GM12878 (cell line): ENCODE results near the gene POLR2B. TPM values are rescaled to one million over a fixed set of nuclear protein-coding genes. Genes with fewer than 3 reads are reported as not detected.

Source experiments
- ATAC-seq: fragments of 200-7000 bp; cut with Tn5 transposase; 3 replicates; pipeline ENCODE4 v1.9.1; 2020; ENCODE audit warnings: mild to moderate bottlenecking, moderate library complexity
- BruUV-seq: library from RNA; stranded (reverse); fragments of 400-500 nt; replicated peaks from 2 replicates; lab custom pipeline; 2021; lab: Mats Ljungman, UMichigan
- CTCF ChIA-PET: fragments of 300-600 bp; sonication (Branson Sonifier 250); formaldehyde crosslinking; extraction: SDS; loops from one replicate; lab custom pipeline; 2021; ENCODE audit warnings: inconsistent platforms; lab: Yijun Ruan, JAX
- POLR2A ChIA-PET: fragments of 350-600 bp; formaldehyde crosslinking; extraction: SDS; loops from one replicate; lab custom pipeline; 2021; ENCODE audit warnings: inconsistent platforms; lab: Charles Lee
- RAD21 ChIA-PET: fragments of 300-600 bp; sonication (Branson Sonifier 250); formaldehyde crosslinking; loops from one replicate; lab custom pipeline; 2023; ENCODE audit warnings: antibody characterized with exemption; ENCODE audit not compliant: unreplicated experiment; lab: Charles Lee
- SMC1A ChIA-PET: fragments of 300-600 bp; sonication (Branson Sonifier 250); formaldehyde crosslinking; loops from one replicate; lab custom pipeline; 2023; ENCODE audit not compliant: unreplicated experiment, uncharacterized antibody; lab: Charles Lee
- DNase-seq: peaks from one replicate; pipeline ENCODE4 v3.0.0-alpha.2; 2011; ENCODE audit warnings: low read depth, low spot score
- FAIRE-seq: peaks from 3 replicates; lab custom pipeline; 2011; peaks lifted over from hg19 to GRCh38; lab: Jason Lieb, UNC
- H2AFZ ChIP-seq: 2 replicates; pipeline ENCODE4 v1.6.0; 2011; ENCODE audit warnings: low read depth, low read length, control low read depth; ENCODE audit not compliant: control insufficient read depth
- H3K27ac ChIP-seq: 2 replicates; pipeline ENCODE4 v1.5.1; 2011; ENCODE audit warnings: control low read depth; ENCODE audit not compliant: control insufficient read depth, insufficient read depth
- H3K27me3 ChIP-seq, 2 experiments: replicated peaks in 1 of 2; 2 replicates each; pipeline versions ENCODE4 v1.6.0 to v1.6.1; 2011; ENCODE audit warnings: low read length in 1 of 2; ENCODE audit not compliant: control insufficient read depth in 2 of 2, insufficient read depth in 2 of 2
- H3K36me3 ChIP-seq, 2 experiments: 2 replicates each; pipeline ENCODE4 v1.5.1; 2011; ENCODE audit warnings: low read length in 1 of 2; ENCODE audit not compliant: control insufficient read depth in 2 of 2, insufficient read depth in 2 of 2
- H3K4me1 ChIP-seq: 2 replicates; pipeline ENCODE4 v1.6.1; 2011; ENCODE audit warnings: mild to moderate bottlenecking, low read length, moderate library complexity, mixed read lengths; ENCODE audit not compliant: control insufficient read depth, insufficient read depth
- H3K4me2 ChIP-seq: 2 replicates; pipeline ENCODE4 v1.6.0; 2011; ENCODE audit warnings: control low read depth; ENCODE audit not compliant: control insufficient read depth, insufficient read depth
- H3K4me3 ChIP-seq: fragments of 200-600 bp; sonication (generic); 2 replicates; pipeline ENCODE4 v1.5.1; 2016
- H3K79me2 ChIP-seq: 2 replicates; pipeline ENCODE4 v1.6.0; 2011; ENCODE audit warnings: low read length; ENCODE audit not compliant: control insufficient read depth, insufficient read depth
- H3K9ac ChIP-seq: 2 replicates; pipeline ENCODE4 v1.8.0; 2011; ENCODE audit warnings: low read length, control low read depth, mixed read lengths; ENCODE audit not compliant: control insufficient read depth, insufficient read depth
- H3K9me3 ChIP-seq: replicated peaks from 3 replicates; pipeline ENCODE4 v1.5.1; 2011; ENCODE audit warnings: mild to moderate bottlenecking, low read length; ENCODE audit not compliant: control insufficient read depth, insufficient read depth
- H4K20me1 ChIP-seq: 2 replicates; pipeline ENCODE4 v1.6.0; 2011; ENCODE audit not compliant: control insufficient read depth, insufficient read depth
- CHD2 ChIP-seq: IDR thresholded peaks from 2 replicates; pipeline ENCODE4 v1.6.1; 2011; ENCODE audit warnings: low read depth, low read length, improper control_type of control experiment, borderline replicate concordance
- EED ChIP-seq: sonication (generic); IDR thresholded peaks from 2 replicates; pipeline ENCODE4 v1.6.1; 2016; ENCODE audit warnings: antibody characterized with exemption, low read depth
- FOS ChIP-seq: IDR thresholded peaks from 3 replicates; pipeline ENCODE4 v1.6.1; 2011; ENCODE audit warnings: borderline replicate concordance; ENCODE audit not compliant: insufficient read length; ENCODE audit errors: extremely low read depth
- HDAC6 ChIP-seq: fragments of 200-600 bp; sonication (generic); IDR thresholded peaks from one replicate; pipeline ENCODE4 v1.8.0; 2017; ENCODE audit warnings: antibody characterized with exemption; ENCODE audit not compliant: unreplicated experiment
- HDGF ChIP-seq: fragments of 450-650 bp; IDR thresholded peaks from 2 replicates; pipeline ENCODE4 v1.6.1; 2016; ENCODE audit warnings: antibody characterized with exemption
- JUNB ChIP-seq: IDR thresholded peaks from 2 replicates; pipeline ENCODE4 v1.6.1; 2016; ENCODE audit warnings: antibody characterized with exemption, mild to moderate bottlenecking
- KLF5 ChIP-seq: fragments of 450-650 bp; IDR thresholded peaks from 2 replicates; pipeline ENCODE4 v1.6.1; 2014; ENCODE audit warnings: mild to moderate bottlenecking; ENCODE audit not compliant: partially characterized antibody
- NFXL1 ChIP-seq: fragments of 450-650 bp; IDR thresholded peaks from 2 replicates; pipeline ENCODE4 v1.6.1; 2017; ENCODE audit warnings: antibody characterized with exemption, mild to moderate bottlenecking, borderline replicate concordance
- NFYB ChIP-seq: IDR thresholded peaks from 2 replicates; pipeline ENCODE4 v1.6.1; 2011; ENCODE audit warnings: low read depth, mild to moderate bottlenecking, low read length, improper control_type of control experiment, moderate library complexity; ENCODE audit not compliant: insufficient read depth
- RAD21 ChIP-seq: IDR thresholded peaks from 2 replicates; pipeline ENCODE4 v1.6.1; 2011; ENCODE audit warnings: mild to moderate bottlenecking, low read depth, low read length, moderate library complexity; ENCODE audit not compliant: insufficient read depth
- SMC3 ChIP-seq: IDR thresholded peaks from 2 replicates; pipeline ENCODE4 v1.6.1; 2011; ENCODE audit warnings: low read length, improper control_type of control experiment, borderline replicate concordance
- SREBF1 ChIP-seq: IDR thresholded peaks from 2 replicates; pipeline ENCODE4 v1.6.1; 2012; ENCODE audit warnings: mild to moderate bottlenecking, low read length
- TCF7 ChIP-seq: IDR thresholded peaks from 2 replicates; pipeline ENCODE4 v1.6.1; 2014; ENCODE audit warnings: antibody characterized with exemption, borderline replicate concordance
- ZNF207 ChIP-seq: fragments of 450-650 bp; IDR thresholded peaks from 2 replicates; pipeline ENCODE4 v1.6.1; 2014; ENCODE audit warnings: antibody characterized with exemption, mild to moderate bottlenecking, borderline replicate concordance
- ZNF24 ChIP-seq: fragments of 450-650 bp; IDR thresholded peaks from 2 replicates; pipeline ENCODE4 v1.6.1; 2017; ENCODE audit warnings: antibody characterized with exemption, mild to moderate bottlenecking
- ZNF622 ChIP-seq: fragments of 450-650 bp; IDR thresholded peaks from 2 replicates; pipeline ENCODE4 v1.6.1; 2017; ENCODE audit warnings: mild to moderate bottlenecking, inconsistent platforms
- WGBS: methylation state at CpG from one replicate; pipeline ENCODE4 v1.1.6; 2016; ENCODE audit warnings: low lambda C conversion rate; ENCODE audit not compliant: insufficient replicate concordance, insufficient coverage; ENCODE audit errors: missing lambda C conversion rate; 5-methylcytosine and 5-hydroxymethylcytosine counted together
- in situ Hi-C: fragments of 300-500 bp; cut with MboI; formaldehyde crosslinking; loops from 9 replicates; pipeline ENCODE4 v1.14.3; 2018; ENCODE audit warnings: mixed read lengths
- intact Hi-C: fragments of 100-400 bp; cut with micrococcal nuclease; formaldehyde crosslinking; loops from one replicate; pipeline ENCODE4 v1.14.2; 2022; ENCODE audit not compliant: unreplicated experiment
- polyA plus RNA-seq, 11 experiments: library from polyadenylated mRNA; depleted of rRNA in 4 of 11; unstranded in 6 of 11; stranded (reverse) in 5 of 11; fragments of >200 nt; fragmentation: Nextera tagmentation in 4 of 11; fragmentation: Illumina TruSeq in 1 of 11; extraction: Ambion mirVana in 4 of 11; extraction: Trizol in 1 of 11; gene quantifications; 1 replicate in 1 of 11; 2 replicates in 10 of 11; pipeline versions ENCODE4 v1.2.1 to v1.2.3, GENCODE V29; 2011 to 2016; ENCODE audit warnings: inconsistent platforms in 2 of 11, missing spikeins in 2 of 11, low read depth in 1 of 11
- total RNA-seq, 4 experiments: library from RNA; depleted of rRNA in 3 of 4; stranded (reverse); fragments of >200 nt in 3 of 4; fragmentation: Illumina TruSeq in 1 of 4; extraction: Trizol in 1 of 4; gene quantifications; 2 replicates each; pipeline versions ENCODE4 v1.2.1 to v1.2.3, GENCODE V29; 2013 to 2021
- TF ChIP-seq, protein P1 (sequence below): IDR thresholded peaks from 2 replicates; pipeline ENCODE4 v1.6.1; 2011; ENCODE audit warnings: mild to moderate bottlenecking, low read depth, low read length, moderate library complexity; ENCODE audit not compliant: insufficient replicate concordance
- TF ChIP-seq, protein P2 (sequence below): fragments of 450-650 bp; IDR thresholded peaks from 2 replicates; pipeline ENCODE4 v1.6.1; 2014; ENCODE audit warnings: mild to moderate bottlenecking
- TF ChIP-seq, protein P3 (sequence below), 3 experiments: IDR thresholded peaks in 2 of 3; conservative IDR thresholded peaks in 1 of 3; 2 replicates each; pipeline ENCODE4 v1.5.1; 2011; ENCODE audit warnings: low read depth in 3 of 3, low read length in 3 of 3, mild to moderate bottlenecking in 3 of 3, control low read depth in 2 of 3, moderate library complexity in 2 of 3, inconsistent platforms in 1 of 3, mixed read lengths in 1 of 3; ENCODE audit not compliant: control insufficient read depth in 2 of 3, insufficient read depth in 1 of 3; ENCODE audit errors: extremely low read depth in 1 of 3

The POLR2B gene
- total and polyA plus RNA-seq, 10 of the 15 experiments (the other 5 are each of a cell fraction or from before 2014, with no cell fraction given), result 46.0 to 183 (median 99.2) TPM

DNA sequence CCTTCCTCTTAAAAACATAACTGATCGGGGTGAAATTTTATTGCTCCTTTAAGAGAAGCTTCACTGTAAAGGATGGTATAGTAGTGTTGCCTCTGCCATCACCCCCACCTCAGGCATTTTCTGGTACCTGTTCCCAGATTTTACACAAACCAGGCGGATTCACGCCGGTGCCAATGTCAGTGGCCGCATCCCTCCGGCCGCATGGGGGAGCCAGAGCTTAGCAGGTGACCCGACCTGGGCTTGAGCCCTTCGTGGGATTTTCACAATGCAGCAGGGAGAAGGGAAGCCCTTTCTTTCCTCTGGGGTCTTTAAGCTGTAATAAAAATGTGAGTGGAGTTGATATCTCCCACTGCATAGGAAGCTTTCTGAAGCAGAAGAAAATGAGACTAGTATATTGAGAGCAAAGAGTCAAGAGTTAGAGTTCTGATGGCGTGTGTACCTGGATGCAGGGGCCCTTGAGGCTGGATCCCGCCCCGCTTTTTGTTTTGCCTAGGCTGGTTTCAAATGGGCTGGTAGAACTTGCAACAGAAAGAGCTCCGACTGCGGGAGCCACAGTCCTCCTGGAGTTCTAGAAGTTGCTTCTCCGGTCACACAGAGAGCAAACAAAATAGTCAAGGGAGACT is 59.4 kb downstream of the POLR2B start:
- CTCF ChIA-PET, result interaction anchor here (0.9 to 1.8 kb wide), 6 partner anchors 9 to 321 kb away, joined by 3 to 5 read pairs (median 3); no protein-coding TSS in a partner anchor

More for the DNA sequence above, 59.4 kb downstream of the POLR2B start:
- Histone ChIP-seq H3K36me3 (no peaks in the 10 kb centered on the region), H3K4me1 (no peaks in the 10 kb centered on the region), H3K79me2 (no peaks in the 10 kb centered on the region), H2AFZ (no peak overlapping the region), H3K4me2 (no peak overlapping the region), H3K9me3 (no peaks in the 10 kb centered on the region), H3K4me3 (no peak overlapping the region), H3K9ac (no peak overlapping the region), H4K20me1 (no peaks in the 10 kb centered on the region), H3K27me3 (no peaks in the 10 kb centered on the region), H3K27ac (no peak overlapping the region)
- ChIA-PET RAD21 (interaction anchor here (1.6 kb wide), 1 partner anchor 125 kb away, joined by 4 read pairs; no protein-coding TSS in a partner anchor), POLR2A (no interaction called here), SMC1A (no interaction called here)
- DNase-seq (no peak), ATAC-seq (peak; percentile 83), FAIRE-seq (no peak)
- intact Hi-C loops, result no loop called here
- TF ChIP-seq SREBF1 (no peak), TCF7 (no peak), HDAC6 (no peak), ZNF207 (no peak), HDGF (no peak), NFYB (no peak), ZNF24 (no peak), SMC3 (0 out of 2 replicates have a peak, but pooled peaks have one; percentile 24), ZNF622 (no peak), CHD2 (no peak), JUNB (no peak), NFXL1 (no peak), RAD21 (peak; percentile 59), FOS (no peak), EED (no peak), KLF5 (no peak)
- TF ChIP-seq, protein P1, sequence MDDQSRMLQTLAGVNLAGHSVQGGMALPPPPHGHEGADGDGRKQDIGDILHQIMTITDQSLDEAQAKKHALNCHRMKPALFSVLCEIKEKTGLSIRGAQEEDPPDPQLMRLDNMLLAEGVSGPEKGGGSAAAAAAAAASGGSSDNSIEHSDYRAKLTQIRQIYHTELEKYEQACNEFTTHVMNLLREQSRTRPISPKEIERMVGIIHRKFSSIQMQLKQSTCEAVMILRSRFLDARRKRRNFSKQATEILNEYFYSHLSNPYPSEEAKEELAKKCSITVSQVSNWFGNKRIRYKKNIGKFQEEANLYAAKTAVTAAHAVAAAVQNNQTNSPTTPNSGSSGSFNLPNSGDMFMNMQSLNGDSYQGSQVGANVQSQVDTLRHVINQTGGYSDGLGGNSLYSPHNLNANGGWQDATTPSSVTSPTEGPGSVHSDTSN, result no peak
- TF ChIP-seq, protein P2, sequence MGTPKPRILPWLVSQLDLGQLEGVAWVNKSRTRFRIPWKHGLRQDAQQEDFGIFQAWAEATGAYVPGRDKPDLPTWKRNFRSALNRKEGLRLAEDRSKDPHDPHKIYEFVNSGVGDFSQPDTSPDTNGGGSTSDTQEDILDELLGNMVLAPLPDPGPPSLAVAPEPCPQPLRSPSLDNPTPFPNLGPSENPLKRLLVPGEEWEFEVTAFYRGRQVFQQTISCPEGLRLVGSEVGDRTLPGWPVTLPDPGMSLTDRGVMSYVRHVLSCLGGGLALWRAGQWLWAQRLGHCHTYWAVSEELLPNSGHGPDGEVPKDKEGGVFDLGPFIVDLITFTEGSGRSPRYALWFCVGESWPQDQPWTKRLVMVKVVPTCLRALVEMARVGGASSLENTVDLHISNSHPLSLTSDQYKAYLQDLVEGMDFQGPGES, result no peak
- TF ChIP-seq, protein P3, sequence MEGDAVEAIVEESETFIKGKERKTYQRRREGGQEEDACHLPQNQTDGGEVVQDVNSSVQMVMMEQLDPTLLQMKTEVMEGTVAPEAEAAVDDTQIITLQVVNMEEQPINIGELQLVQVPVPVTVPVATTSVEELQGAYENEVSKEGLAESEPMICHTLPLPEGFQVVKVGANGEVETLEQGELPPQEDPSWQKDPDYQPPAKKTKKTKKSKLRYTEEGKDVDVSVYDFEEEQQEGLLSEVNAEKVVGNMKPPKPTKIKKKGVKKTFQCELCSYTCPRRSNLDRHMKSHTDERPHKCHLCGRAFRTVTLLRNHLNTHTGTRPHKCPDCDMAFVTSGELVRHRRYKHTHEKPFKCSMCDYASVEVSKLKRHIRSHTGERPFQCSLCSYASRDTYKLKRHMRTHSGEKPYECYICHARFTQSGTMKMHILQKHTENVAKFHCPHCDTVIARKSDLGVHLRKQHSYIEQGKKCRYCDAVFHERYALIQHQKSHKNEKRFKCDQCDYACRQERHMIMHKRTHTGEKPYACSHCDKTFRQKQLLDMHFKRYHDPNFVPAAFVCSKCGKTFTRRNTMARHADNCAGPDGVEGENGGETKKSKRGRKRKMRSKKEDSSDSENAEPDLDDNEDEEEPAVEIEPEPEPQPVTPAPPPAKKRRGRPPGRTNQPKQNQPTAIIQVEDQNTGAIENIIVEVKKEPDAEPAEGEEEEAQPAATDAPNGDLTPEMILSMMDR (IDR thresholded peaks at IDR 0.05 in 2 of 3, conservative IDR thresholded peaks at IDR 0.05 in 1 of 3; ENCODE audit: control insufficient read depth in 2 of 3, extremely low read depth in 1 of 3, insufficient read depth in 1 of 3, low read depth in 3 of 3, low read length in 3 of 3), result peak; percentile 51 to 73 (median 72)
- BruUV-seq, result no TSS peak
- in situ Hi-C loops, result no loop called here
- whole genome bisulfite sequencing, result 45% methylated on average over 15 of the region's 15 CpGs
